ENCODE data around the gene RCN1. TPM values are rescaled to one million over a fixed set of nuclear protein-coding genes. Genes with fewer than 3 reads are reported as not detected.

Gene RCN1
- total and polyA plus RNA-seq, 9 of the 15 experiments (the other 6 are each of a cell fraction or from before 2014, with no cell fraction given) = 2.1 to 8.7 (median 7.2) TPM

GRCh38 chr11:32136657-32137056 lies 45.8 kb downstream of the RCN1 start:
- ChIA-PET CTCF (ENCODE audit: low intra/inter-chr PET ratio) (no interaction called here), POLR2A (interaction anchor here (0.7 kb wide), 1 partner anchor 509 kb away, joined by 4 read pairs; no protein-coding TSS in a partner anchor)
- no peak overlapping the region for H3K27ac ChIP-seq (ENCODE audit: extremely low read depth, low read depth, low read length)
- no peaks in the 10 kb centered on the region for H3K9me1 ChIP-seq (ENCODE audit: control insufficient read depth, insufficient read depth, low read length)
- H3K36me3 ChIP-seq (ENCODE audit: control insufficient read depth, insufficient read depth, low read length) = no peaks in the 10 kb centered on the region
- BruUV-seq (replicated peaks) = no TSS peak
- H4K20me1 ChIP-seq (replicated peaks; ENCODE audit: control insufficient read depth, insufficient read depth, low read length) = no peaks in the 10 kb centered on the region
- no peak overlapping the region for H3K4me3 ChIP-seq
- no peaks in the 10 kb centered on the region for H3K4me1 ChIP-seq (replicated peaks in 1 of 2; ENCODE audit: control insufficient read depth in 2 of 2, insufficient read depth in 2 of 2, low read length in 2 of 2)
- H3K9me3 ChIP-seq (replicated peaks; ENCODE audit: control insufficient read depth, insufficient read depth, low read depth, low read length) = no peaks in the 10 kb centered on the region
- H3K27me3 ChIP-seq (ENCODE audit: control insufficient read depth in 2 of 2, insufficient read depth in 2 of 2, low read length in 2 of 2) = no peaks in the 10 kb centered on the region
- H2AFZ ChIP-seq (ENCODE audit: low read depth, low read length) = no peak overlapping the region
- H3K4me2 ChIP-seq (ENCODE audit: insufficient read depth, low read length) = no peak overlapping the region
- H3K9ac ChIP-seq (ENCODE audit: insufficient read depth in 1 of 2, low read depth in 2 of 2, low read length in 2 of 2) = no peak overlapping the region
- in situ Hi-C loops (cut with MboI) (no loop called here), intact Hi-C loops (cut with micrococcal nuclease) (no loop called here)
- FAIRE-seq (no peak), DNase-seq (ENCODE audit: extremely low read depth in 1 of 4, low spot score in 3 of 4) (peak in 1 of 4 experiments; percentile 16), ATAC-seq (no peak)
- TF ChIP-seq ZNF140 (CRISPR knock-in tag; IDR thresholded peaks at IDR 0.05) (no peak), USF2 (CRISPR knock-in tag; IDR thresholded peaks at IDR 0.05) (peak; percentile 46; the same call in 1 of the 2 replicates), NFYB (IDR thresholded peaks at IDR 0.05; ENCODE audit: extremely low read depth, insufficient read length) (peak; percentile 64)
- no peaks in the 10 kb centered on the region for H3K79me2 ChIP-seq (ENCODE audit: control insufficient read depth, insufficient read depth, low read length)
- 0% methylated on average over 3 of the region's 3 CpGs for WGBS (ENCODE audit: insufficient coverage, low coverage, missing lambda C conversion rate)

- no peaks in the 10 kb centered on the region for H4K20me1 ChIP-seq (replicated peaks; ENCODE audit: control insufficient read depth, insufficient read depth, low read length)
- no peaks in the 10 kb centered on the region for H3K36me3 ChIP-seq (ENCODE audit: control insufficient read depth, insufficient read depth, low read length)
- ATAC-seq (no peak), FAIRE-seq (no peak), DNase-seq (ENCODE audit: extremely low read depth in 1 of 4, low spot score in 3 of 4) (no peak)
- BruUV-seq (replicated peaks) = no TSS peak
- H3K4me1 ChIP-seq (replicated peaks in 1 of 2; ENCODE audit: control insufficient read depth in 2 of 2, insufficient read depth in 2 of 2, low read length in 2 of 2) = no peaks in the 10 kb centered on the region
- TF ChIP-seq ATF3 (IDR thresholded peaks at IDR 0.05) (peak; percentile 79), ATF3 (CRISPR knock-in tag; conservative IDR thresholded peaks at IDR 0.05) (no peak), CEBPG (CRISPR knock-in tag; IDR thresholded peaks at IDR 0.05) (no peak), CEBPG (tag; conservative IDR thresholded peaks at IDR 0.05 in 1 of 2, IDR thresholded peaks at IDR 0.05 in 1 of 2) (0 out of 4 replicates have a peak, but pooled peaks of 1 of the 2 experiments have one; percentile 20), PTTG1 (tag; IDR thresholded peaks at IDR 0.05; ENCODE audit: low read depth) (no peak)
- no peaks in the 10 kb centered on the region for H3K27me3 ChIP-seq (ENCODE audit: control insufficient read depth in 2 of 2, insufficient read depth in 2 of 2, low read length in 2 of 2)
- no peaks in the 10 kb centered on the region for H3K9me1 ChIP-seq (ENCODE audit: control insufficient read depth, insufficient read depth, low read length)
- CTCF ChIA-PET (ENCODE audit: low intra/inter-chr PET ratio) = no interaction called here
- no peak overlapping the region for H3K4me3 ChIP-seq
- in situ Hi-C loops (cut with MboI) = no loop called here
- H3K4me2 ChIP-seq (ENCODE audit: insufficient read depth, low read length) = no peak overlapping the region
- intact Hi-C loops (cut with micrococcal nuclease) = no loop called here
- POLR2A ChIA-PET = interaction anchor here (0.7 kb wide), 1 partner anchor 510 kb away, joined by 4 read pairs; no protein-coding TSS in a partner anchor
- H3K9ac ChIP-seq (ENCODE audit: insufficient read depth in 1 of 2, low read depth in 2 of 2, low read length in 2 of 2) = no peak overlapping the region
- no peak overlapping the region for H2AFZ ChIP-seq (ENCODE audit: low read depth, low read length)
- H3K79me2 ChIP-seq (ENCODE audit: control insufficient read depth, insufficient read depth, low read length) = no peaks in the 10 kb centered on the region
- no peak overlapping the region for H3K27ac ChIP-seq (ENCODE audit: extremely low read depth, low read depth, low read length)
- WGBS (ENCODE audit: insufficient coverage, low coverage, missing lambda C conversion rate) = 6% methylated on average over 2 of the region's 2 CpGs
- H3K9me3 ChIP-seq (replicated peaks; ENCODE audit: control insufficient read depth, insufficient read depth, low read depth, low read length) = no peaks in the 10 kb centered on the region
Measured at GRCh38 chr11:32137263-32137662, 46.4 kb downstream of the RCN1 start.
